K562 (cell line): ENCODE data around the gene EFEMP2. TPM values are rescaled to one million over a fixed set of nuclear protein-coding genes. Genes with fewer than 3 reads are reported as not detected.

Source experiments
- BRF2 ChIP-seq: IDR thresholded peaks from 3 replicates; pipeline ENCODE4 v1.6.1; 2011; ENCODE audit warnings: borderline replicate concordance, mild to moderate bottlenecking; ENCODE audit not compliant: insufficient read length, insufficient read depth
- ELK1 ChIP-seq: sonication (generic); formaldehyde crosslinking; IDR thresholded peaks from 2 replicates; pipeline ENCODE4 v1.8.1; 2022; ENCODE audit warnings: missing genetic modification reagents
- EP400 ChIP-seq: fragments of 450-650 bp; IDR thresholded peaks from 2 replicates; pipeline ENCODE4 v1.6.1; 2017; ENCODE audit warnings: antibody characterized with exemption, mild to moderate bottlenecking, moderate library complexity
- GATAD2A ChIP-seq: fragments of 450-650 bp; IDR thresholded peaks from 2 replicates; pipeline ENCODE4 v1.6.1; 2017
- HINFP ChIP-seq: fragments of 450-650 bp; conservative IDR thresholded peaks from 2 replicates; pipeline ENCODE4 v1.6.1; 2016; ENCODE audit warnings: missing genetic modification characterization, low read depth, mild to moderate bottlenecking, control low read depth, missing compliant biosample characterization
- KAT2B ChIP-seq: IDR thresholded peaks from one replicate; pipeline ENCODE4 v1.6.1; 2012; ENCODE audit warnings: low read depth, mild to moderate bottlenecking, control low read depth, inconsistent platforms, low read length, moderate library complexity
- MAFF ChIP-seq: IDR thresholded peaks from 2 replicates; pipeline ENCODE4 v1.6.1; 2012; ENCODE audit warnings: low read length, improper control_type of control experiment
- NEUROD1 ChIP-seq: fragments of 150-350 bp; IDR thresholded peaks from 2 replicates; pipeline ENCODE4 v1.6.1; 2014; ENCODE audit warnings: borderline replicate concordance, low read length, low read depth; ENCODE audit not compliant: partially characterized antibody
- PKNOX1 ChIP-seq: fragments of 450-650 bp; IDR thresholded peaks from 2 replicates; pipeline ENCODE4 v1.6.1; 2016
- POLR3G ChIP-seq: IDR thresholded peaks from 2 replicates; pipeline ENCODE4 v1.6.1; 2011; ENCODE audit not compliant: insufficient read length, insufficient replicate concordance; ENCODE audit errors: extremely low read depth
- SIN3B ChIP-seq: fragments of 450-650 bp; IDR thresholded peaks from 2 replicates; pipeline ENCODE4 v1.6.1; 2017; ENCODE audit warnings: low read depth, mild to moderate bottlenecking, moderate library complexity
- TCF7L2 ChIP-seq: fragments of 150-350 bp; IDR thresholded peaks from 2 replicates; pipeline ENCODE4 v1.6.1; 2016; ENCODE audit warnings: low read depth, mild to moderate bottlenecking, low read length, moderate library complexity
- TEAD4 ChIP-seq, 2 experiments: sonication (generic) in 1 of 2; formaldehyde crosslinking in 1 of 2; IDR thresholded peaks; 2 replicates each; pipeline versions ENCODE4 v1.6.1 to v1.8.0; 2012 to 2022; ENCODE audit warnings: borderline replicate concordance in 1 of 2, inconsistent platforms in 1 of 2, low read length in 1 of 2, mild to moderate bottlenecking in 1 of 2, missing genetic modification reagents in 1 of 2
- TGIF2 ChIP-seq: sonication (generic); formaldehyde crosslinking; IDR thresholded peaks from 2 replicates; pipeline ENCODE4 v1.8.1; 2022; ENCODE audit warnings: mild to moderate bottlenecking, missing genetic modification reagents, moderate library complexity
- THAP7 ChIP-seq: fragments of 250-450 bp; sonication (Bioruptor Pico); IDR thresholded peaks from 2 replicates; pipeline ENCODE4 v1.5.0; 2021
- WHSC1 ChIP-seq: IDR thresholded peaks from one replicate; pipeline ENCODE4 v1.6.1; 2012; ENCODE audit warnings: low read length, control low read depth, inconsistent platforms
- ZBTB17 ChIP-seq: fragments of 450-650 bp; formaldehyde crosslinking; IDR thresholded peaks from 2 replicates; pipeline ENCODE4 v1.4.0; 2020; ENCODE audit warnings: mild to moderate bottlenecking
- ZNF239 ChIP-seq: fragments of 250-450 bp; sonication (Bioruptor Pico); IDR thresholded peaks from 2 replicates; pipeline ENCODE4 v1.4.0; 2020; ENCODE audit warnings: mild to moderate bottlenecking
- ZNF512 ChIP-seq: IDR thresholded peaks from 2 replicates; pipeline ENCODE4 v1.6.1; 2016; ENCODE audit warnings: missing genetic modification characterization, missing compliant biosample characterization
- ZNF589 ChIP-seq: fragments of 200-800 bp; sonication (Bioruptor generic); IDR thresholded peaks from 2 replicates; pipeline ENCODE4 v1.6.1; 2016; ENCODE audit warnings: low read depth, missing genetic modification characterization, missing compliant biosample characterization
- ZNF76 ChIP-seq: fragments of 250-450 bp; sonication (Bioruptor Pico); IDR thresholded peaks from 2 replicates; pipeline ENCODE4 v1.4.0; 2020; ENCODE audit warnings: mild to moderate bottlenecking, moderate library complexity, borderline replicate concordance
- polyA plus RNA-seq, 8 experiments: library from polyadenylated mRNA; depleted of rRNA in 4 of 8; stranded (reverse) in 5 of 8; unstranded in 3 of 8; fragments of >200 nt; fragmentation: Nextera tagmentation in 2 of 8; fragmentation: Illumina TruSeq in 1 of 8; extraction: Ambion mirVana in 2 of 8; extraction: Trizol in 1 of 8; gene quantifications; 2 replicates each; pipeline versions ENCODE4 v1.2.1 to v1.2.3, GENCODE V29; 2011 to 2014; ENCODE audit warnings: inconsistent platforms in 1 of 8, missing spikeins in 1 of 8
- total RNA-seq, 7 experiments: library from RNA; depleted of rRNA in 6 of 7; stranded (reverse); fragments of >200 nt in 6 of 7; fragmentation: Illumina TruSeq in 2 of 7; extraction: Trizol in 2 of 7; gene quantifications; 2 replicates each; pipeline versions ENCODE4 v1.2.1 to v1.2.3, GENCODE V29; 2011 to 2021; ENCODE audit warnings: low replicate concordance in 1 of 7

The EFEMP2 gene
- total and polyA plus RNA-seq, 9 of the 15 experiments (the other 6 are each of a cell fraction or from before 2014, with no cell fraction given), result 0.07 to 2.9 (median 0.69) TPM; not detected in 1

GRCh38 chr11:65833297-65834030 lies 39.1 kb downstream of the EFEMP2 start, which contains the start of gene SNX32 (continued):
- no peak for TF ChIP-seq BRF2
- no peak for TF ChIP-seq TCF7L2
- no peak for TF ChIP-seq ZNF239 (CRISPR knock-in tag)
- no peak for TF ChIP-seq ZNF512
- no peak for TF ChIP-seq KAT2B
- TF ChIP-seq TEAD4 (IDR thresholded peaks at IDR 0.05; ENCODE audit: low read length), result no peak
- no peak for TF ChIP-seq TEAD4 (CRISPR knock-in tag; IDR thresholded peaks at IDR 0.05; ENCODE audit: borderline replicate concordance)
- TF ChIP-seq ZBTB17 (CRISPR knock-in tag), result no peak
- TF ChIP-seq PKNOX1, result peak; percentile 98
- no peak for TF ChIP-seq MAFF
- no peak for TF ChIP-seq GATAD2A
- TF ChIP-seq POLR3G, result no peak
- no peak for TF ChIP-seq SIN3B
- TF ChIP-seq THAP7 (CRISPR knock-in tag), result no peak
- no peak for TF ChIP-seq HINFP
- TF ChIP-seq ZNF589 (CRISPR knock-in tag), result no peak
- TF ChIP-seq EP400, result no peak
- TF ChIP-seq WHSC1, result no peak
- TF ChIP-seq ZNF76 (CRISPR knock-in tag), result no peak
- peak; percentile 99 for TF ChIP-seq NEUROD1
- no peak for TF ChIP-seq ELK1 (CRISPR knock-in tag)
- TF ChIP-seq TGIF2 (CRISPR knock-in tag), result no peak
